Measurements from ENCODE around the gene MYL6. TPM values are rescaled to one million over a fixed set of nuclear protein-coding genes. Genes with fewer than 3 reads are reported as not detected.
A peak's percentile ranks its signal among the peaks of the same experiment; 100 is the strongest.

Gene MYL6
- total and polyA plus RNA-seq, 9 of the 15 experiments (the other 6 are each of a cell fraction or from before 2014, with no cell fraction given): 557 to 1,664 (median 958) TPM

- TF ChIP-seq MLX (CRISPR knock-in tag; conservative IDR thresholded peaks at IDR 0.05) (no peak), ZBTB43 (CRISPR knock-in tag; IDR thresholded peaks at IDR 0.05) (no peak), CCAR2 (IDR thresholded peaks at IDR 0.05; ENCODE audit: low read depth, low read length) (no peak), SAFB2 (IDR thresholded peaks at IDR 0.05; ENCODE audit: borderline replicate concordance, low read depth, low read length, severe bottlenecking) (no peak), ID3 (CRISPR knock-in tag; IDR thresholded peaks at IDR 0.05) (no peak), ID3 (tag; IDR thresholded peaks at IDR 0.05) (no peak), NFE2 (IDR thresholded peaks at IDR 0.05; ENCODE audit: low read depth) (no peak), ZNF311 (CRISPR knock-in tag; IDR thresholded peaks at IDR 0.05) (no peak), ELF2 (CRISPR knock-in tag; IDR thresholded peaks at IDR 0.05) (no peak), OTX1 (CRISPR knock-in tag; IDR thresholded peaks at IDR 0.05) (no peak), ELF1 (tag; IDR thresholded peaks at IDR 0.05) (peak; percentile 23; the same call in 1 of the 2 replicates), RBM15 (IDR thresholded peaks at IDR 0.05; ENCODE audit: insufficient read depth, low read length) (no peak), SIN3A (IDR thresholded peaks at IDR 0.05; ENCODE audit: borderline replicate concordance in 2 of 2, control insufficient read depth in 1 of 2, low read depth in 2 of 2, low read length in 2 of 2) (peak in 1 of 2 experiments; percentile 43; a peak in 1 of 4 replicates), ZNF197 (CRISPR knock-in tag; IDR thresholded peaks at IDR 0.05; ENCODE audit: low read depth) (0 out of 2 replicates have a peak, but pooled peaks have one; percentile 68), MXI1 (IDR thresholded peaks at IDR 0.05; ENCODE audit: low read depth, low read length) (no peak), NFYB (IDR thresholded peaks at IDR 0.05; ENCODE audit: extremely low read depth, insufficient read length) (no peak), GATAD2A (IDR thresholded peaks at IDR 0.05) (no peak), FOXJ3 (CRISPR knock-in tag; IDR thresholded peaks at IDR 0.05) (no peak), STAT5B (CRISPR knock-in tag; IDR thresholded peaks at IDR 0.05) (no peak), CTCF (IDR thresholded peaks at IDR 0.05 in 2 of 3, conservative IDR thresholded peaks at IDR 0.05 in 1 of 3; ENCODE audit: insufficient read depth in 2 of 3, low read depth in 1 of 3, low read length in 3 of 3) (peak; percentile 72 to 95 (median 95)), BRF1 (IDR thresholded peaks at IDR 0.05; ENCODE audit: borderline replicate concordance, extremely low read depth, insufficient read length) (no peak), SMARCA5 (IDR thresholded peaks at IDR 0.05) (0 out of 2 replicates have a peak, but pooled peaks have one; percentile 44)
These were observed 31.1 kb downstream of the MYL6 start, which contains the start of gene SMARCC2 (continued) for GRCh38 chr12:56189099-56189917.

Data from K562 (cell line).